ENCODE data around the gene PRR23E.

- TF ChIP-seq CTCF (IDR thresholded peaks at IDR 0.05) (no peak), POLR2AphosphoS5 (IDR thresholded peaks at IDR 0.05) (no peak)
Measured at GRCh38 chr3:127212231-127212630, 19.3 kb downstream of the PRR23E start.
